SK-N-MC (cell line): ENCODE results near the gene EPSTI1.

Experiments
- EZH2 ChIP-seq: fragments of 200-600 bp; sonication (generic); IDR thresholded peaks from one replicate; pipeline ENCODE4 v1.6.1; 2017; ENCODE audit warnings: antibody characterized with exemption
- POLR2AphosphoS5 ChIP-seq: IDR thresholded peaks from 2 replicates; pipeline ENCODE4 v1.6.1; 2012; ENCODE audit warnings: mild to moderate bottlenecking, low read depth, low read length, borderline replicate concordance

DNA sequence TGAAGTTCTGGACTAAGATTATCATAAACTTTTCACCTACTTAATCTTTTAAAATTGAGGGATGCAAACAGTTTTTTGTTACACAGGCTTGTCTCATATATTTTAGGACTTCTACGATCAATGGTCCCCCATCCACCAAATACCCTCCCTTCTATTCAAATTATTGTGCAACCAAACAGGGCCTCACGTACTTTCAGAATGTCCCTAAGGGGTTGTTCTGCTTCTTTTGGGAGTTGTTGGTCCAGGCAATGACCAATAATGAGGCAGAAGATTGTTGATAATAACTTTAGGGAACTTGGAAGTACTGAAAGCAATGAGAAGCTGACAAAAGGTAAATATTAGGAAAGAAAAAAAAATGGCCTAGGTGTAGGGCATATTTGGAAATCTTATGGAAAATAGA, 34.2 kb upstream of the EPSTI1 start:
- TF ChIP-seq EZH2 = no peak
- no peak for TF ChIP-seq POLR2AphosphoS5
